Spleen (tissue), 7 donors: Measurements from ENCODE around the gene CABP2.

ENCODE experiments used
- POLR2AphosphoS5 ChIP-seq, 3 donors: sonication (generic); formaldehyde crosslinking; IDR thresholded peaks; one replicate each; pipeline ENCODE4 v1.5.1; 2017; ENCODE audit warnings: antibody characterized with exemption in 3 of 3
- TF ChIP-seq, protein P1 (sequence below), 11 experiments: fragments of 200-600 bp in 7 of 11; fragments of 450-650 bp in 4 of 11; sonication (generic) in 4 of 11; IDR thresholded peaks in 8 of 11; conservative IDR thresholded peaks in 3 of 11; 1 replicate in 7 of 11; 2 replicates in 4 of 11; pipeline versions ENCODE4 v1.4.0 to v1.8.0; 2016 to 2021; ENCODE audit warnings: antibody characterized with exemption in 11 of 11, inconsistent platforms in 4 of 11, mild to moderate bottlenecking in 1 of 11
- donor health status: DM: no; HTN: no; CAD: no; lungs with moderate emphysema.
- donor health status: DM: no; HTN: no; CAD: no.
- donor health status: DM: no; HTN: no; CAD: no.

DNA sequence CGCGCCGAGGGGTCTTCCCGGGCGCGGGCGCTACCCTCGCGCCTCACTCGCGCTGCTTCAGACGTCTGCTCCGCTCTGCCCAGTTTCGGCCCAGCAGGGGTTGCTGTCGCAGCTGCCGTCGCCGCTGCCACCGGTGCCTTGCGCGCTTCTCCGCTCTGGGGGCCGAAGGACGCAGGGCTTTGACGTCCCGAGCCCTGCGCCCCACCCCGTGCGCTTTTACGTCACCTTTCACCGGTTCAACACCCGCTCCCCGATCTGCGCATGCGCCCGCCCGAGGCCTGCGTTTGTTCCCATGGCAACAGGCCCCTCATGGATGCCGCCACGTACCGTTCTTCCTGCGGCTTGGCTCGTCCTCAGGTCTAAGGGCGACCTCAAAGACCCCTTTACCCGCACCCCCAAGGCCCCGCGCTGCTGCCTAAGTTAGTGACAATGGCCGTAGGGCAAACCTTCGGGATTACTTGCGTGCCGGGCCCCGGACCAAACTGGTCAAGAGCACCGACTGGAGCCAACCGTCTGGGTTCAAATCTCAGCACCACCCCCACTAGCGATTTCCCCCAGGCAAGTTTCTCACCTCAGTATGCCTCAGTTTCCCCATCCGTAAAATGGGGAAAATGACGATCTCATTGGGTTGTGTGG, 14.6 kb downstream of the CABP2 start:
- peak; percentile 60 to 89 (median 65) for TF ChIP-seq POLR2AphosphoS5 (IDR thresholded peaks at IDR 0.05)
- TF ChIP-seq, protein P1, sequence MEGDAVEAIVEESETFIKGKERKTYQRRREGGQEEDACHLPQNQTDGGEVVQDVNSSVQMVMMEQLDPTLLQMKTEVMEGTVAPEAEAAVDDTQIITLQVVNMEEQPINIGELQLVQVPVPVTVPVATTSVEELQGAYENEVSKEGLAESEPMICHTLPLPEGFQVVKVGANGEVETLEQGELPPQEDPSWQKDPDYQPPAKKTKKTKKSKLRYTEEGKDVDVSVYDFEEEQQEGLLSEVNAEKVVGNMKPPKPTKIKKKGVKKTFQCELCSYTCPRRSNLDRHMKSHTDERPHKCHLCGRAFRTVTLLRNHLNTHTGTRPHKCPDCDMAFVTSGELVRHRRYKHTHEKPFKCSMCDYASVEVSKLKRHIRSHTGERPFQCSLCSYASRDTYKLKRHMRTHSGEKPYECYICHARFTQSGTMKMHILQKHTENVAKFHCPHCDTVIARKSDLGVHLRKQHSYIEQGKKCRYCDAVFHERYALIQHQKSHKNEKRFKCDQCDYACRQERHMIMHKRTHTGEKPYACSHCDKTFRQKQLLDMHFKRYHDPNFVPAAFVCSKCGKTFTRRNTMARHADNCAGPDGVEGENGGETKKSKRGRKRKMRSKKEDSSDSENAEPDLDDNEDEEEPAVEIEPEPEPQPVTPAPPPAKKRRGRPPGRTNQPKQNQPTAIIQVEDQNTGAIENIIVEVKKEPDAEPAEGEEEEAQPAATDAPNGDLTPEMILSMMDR (IDR thresholded peaks at IDR 0.05 in 8 of 11, conservative IDR thresholded peaks at IDR 0.05 in 3 of 11): peak in 1 of 11 experiments; percentile 4
